PC-9 (cell line): ENCODE measurements around the gene BCL7B. TPM values are rescaled to one million over a fixed set of nuclear protein-coding genes. Genes with fewer than 3 reads are reported as not detected.

Source experiments
- BruUV-seq: library from RNA; stranded (reverse); fragments of 400-500 nt; replicated peaks from 2 replicates; lab custom pipeline; 2021; lab: Mats Ljungman, UMichigan
- CTCF ChIA-PET: fragments of 300-600 bp; sonication (Branson Sonifier 250); formaldehyde crosslinking; loops from one replicate; lab custom pipeline; 2022; ENCODE audit warnings: antibody characterized with exemption; lab: Charles Lee
- POLR2A ChIA-PET: fragments of 300-600 bp; sonication (Branson Sonifier 250); formaldehyde crosslinking; loops from one replicate; lab custom pipeline; 2022; ENCODE audit warnings: antibody characterized with exemption; ENCODE audit not compliant: unreplicated experiment; lab: Charles Lee
- DNase-seq, 2 experiments: peaks; one replicate each; pipeline versions ENCODE4 v3.0.0 to v3.0.0-alpha.2; 2015 to 2022; ENCODE audit warnings: mixed read lengths in 1 of 2
- H2AFZ ChIP-seq: fragments of 200-600 bp; sonication (generic); 2 replicates; pipeline ENCODE4 v1.8.1; 2017; ENCODE audit warnings: antibody characterized with exemption
- H3F3A ChIP-seq: fragments of 200-600 bp; sonication (generic); 2 replicates; pipeline ENCODE4 v1.8.1; 2017; ENCODE audit warnings: antibody characterized with exemption, mild to moderate bottlenecking, low read depth; ENCODE audit not compliant: insufficient read depth
- H3K27ac ChIP-seq: fragments of 200-600 bp; sonication (generic); 2 replicates; pipeline ENCODE4 v1.6.1; 2016; ENCODE audit warnings: mixed run types
- H3K27me3 ChIP-seq: fragments of 200-600 bp; sonication (generic); 2 replicates; pipeline ENCODE4 v1.6.1; 2016; ENCODE audit warnings: low read depth, mixed run types; ENCODE audit not compliant: insufficient read depth
- H3K36me3 ChIP-seq: fragments of 200-600 bp; sonication (generic); 2 replicates; pipeline ENCODE4 v1.6.1; 2016; ENCODE audit warnings: low read depth, mixed run types
- H3K4me1 ChIP-seq: fragments of 200-600 bp; sonication (generic); replicated peaks from 2 replicates; pipeline ENCODE4 v1.6.1; 2016; ENCODE audit warnings: mixed run types; ENCODE audit not compliant: insufficient read depth
- H3K4me2 ChIP-seq: fragments of 200-600 bp; sonication (generic); 2 replicates; pipeline ENCODE4 v1.6.1; 2017; ENCODE audit warnings: mixed run types
- H3K4me3 ChIP-seq: fragments of 200-600 bp; sonication (generic); 2 replicates; pipeline ENCODE4 v1.6.1; 2016; ENCODE audit warnings: mixed run types
- H3K79me2 ChIP-seq: fragments of 200-600 bp; sonication (generic); 2 replicates; pipeline ENCODE4 v1.6.1; 2017; ENCODE audit warnings: low read depth, mixed run types
- H3K9me2 ChIP-seq: fragments of 200-600 bp; sonication (generic); 2 replicates; pipeline ENCODE4 v1.8.1; 2017; ENCODE audit warnings: mild to moderate bottlenecking; ENCODE audit not compliant: insufficient read depth
- H3K9me3 ChIP-seq: fragments of 200-600 bp; sonication (generic); 2 replicates; pipeline ENCODE4 v1.8.1; 2016; ENCODE audit warnings: low read depth; ENCODE audit not compliant: insufficient read depth
- H4K20me1 ChIP-seq: fragments of 200-600 bp; sonication (generic); 2 replicates; pipeline ENCODE4 v1.8.1; 2017; ENCODE audit not compliant: insufficient read depth
- CTCF ChIP-seq: fragments of 200-600 bp; sonication (generic); conservative IDR thresholded peaks from 2 replicates; pipeline ENCODE4 v1.6.1; 2017; ENCODE audit warnings: mixed run types, antibody characterized with exemption, mild to moderate bottlenecking, moderate library complexity
- EZH2 ChIP-seq: fragments of 200-600 bp; sonication (generic); IDR thresholded peaks from 2 replicates; pipeline ENCODE4 v1.8.0; 2017; ENCODE audit warnings: antibody characterized with exemption, low read depth
- intact Hi-C: fragments of 100-400 bp; cut with micrococcal nuclease; formaldehyde crosslinking; loops from one replicate; pipeline ENCODE4 v1.10.0; 2022; ENCODE audit not compliant: unreplicated experiment
- total RNA-seq: library from RNA; stranded (reverse); gene quantifications from 2 replicates; pipeline ENCODE4 v1.2.3, GENCODE V29; 2021

The BCL7B gene
- total RNA-seq, 1 experiment from 2014 or later = 70.4 TPM

- Histone ChIP-seq H2AFZ (no peak overlapping the region), H3K4me1 (peaks cover 18% of the 10 kb centered on the region), H3K9me2 (no peaks in the 10 kb centered on the region), H3K79me2 (peaks cover 87% of the 10 kb centered on the region), H4K20me1 (peaks cover 63% of the 10 kb centered on the region), H3K4me2 (no peak overlapping the region), H3K27ac (no peak overlapping the region), H3K4me3 (no peak overlapping the region), H3K9me3 (no peaks in the 10 kb centered on the region), H3K36me3 (peaks cover 35% of the 10 kb centered on the region), H3F3A (peaks cover 3% of the 10 kb centered on the region; the same call in 1 of the 2 replicates), H3K27me3 (no peaks in the 10 kb centered on the region)
- POLR2A ChIA-PET = no interaction called here
- intact Hi-C loops = no loop called here
- no TSS peak for BruUV-seq
- TF ChIP-seq CTCF (no peak), EZH2 (no peak)
- no peak for DNase-seq
- CTCF ChIA-PET = no interaction called here
Observed at GRCh38 chr7:73515178-73515577, 42.3 kb downstream of the BCL7B start.

GRCh38 chr7:73512018-73512780 lies 45.3 kb downstream of the BCL7B start:
- Histone ChIP-seq H3K9me2 (no peaks in the 10 kb centered on the region), H3K36me3 (peaks cover 39% of the 10 kb centered on the region), H3K4me1 (no peaks in the 10 kb centered on the region), H3K79me2 (peaks cover 60% of the 10 kb centered on the region), H3K4me2 (no peak overlapping the region), H3K9me3 (no peaks in the 10 kb centered on the region), H3K27me3 (no peaks in the 10 kb centered on the region), H4K20me1 (peaks cover 52% of the 10 kb centered on the region), H3K4me3 (no peak overlapping the region), H3F3A (peaks cover 6% of the 10 kb centered on the region; the same call in 1 of the 2 replicates), H3K27ac (no peak overlapping the region), H2AFZ (no peak overlapping the region)
- no TSS peak for BruUV-seq
- TF ChIP-seq CTCF (no peak), EZH2 (no peak)
- ChIA-PET POLR2A (interaction anchor here (0.6 kb wide), 1 partner anchor 683 kb away, joined by 3 read pairs; no protein-coding TSS in a partner anchor), CTCF (interaction anchor here (0.7 kb wide), 1 partner anchor 30 kb away, joined by 3 read pairs; no protein-coding TSS in a partner anchor)
- intact Hi-C loops = no loop called here
- DNase-seq = no peak

GRCh38 chr7:73509463-73509862 lies 48.0 kb downstream of the BCL7B start:
- Histone ChIP-seq H2AFZ (no peak overlapping the region), H3K27me3 (no peaks in the 10 kb centered on the region), H3K36me3 (peaks cover 46% of the 10 kb centered on the region), H4K20me1 (peaks cover 54% of the 10 kb centered on the region), H3K27ac (no peak overlapping the region), H3K4me3 (no peak overlapping the region), H3F3A (peaks cover 9% of the 10 kb centered on the region; the same call in 1 of the 2 replicates), H3K4me1 (no peaks in the 10 kb centered on the region), H3K9me2 (no peaks in the 10 kb centered on the region), H3K4me2 (no peak overlapping the region), H3K79me2 (peaks cover 35% of the 10 kb centered on the region), H3K9me3 (no peaks in the 10 kb centered on the region)
- BruUV-seq = no TSS peak
- intact Hi-C loops = no loop called here
- ChIA-PET CTCF (no interaction called here), POLR2A (interaction anchor here (0.6 kb wide), 1 partner anchor 43 kb away, joined by 3 read pairs; no protein-coding TSS in a partner anchor)
- no peak for DNase-seq
- TF ChIP-seq CTCF (no peak), EZH2 (no peak)
